NCI-H1694 (cell line): ENCODE data around the gene ANKRD44.
A peak's percentile ranks its signal among the peaks of the same experiment; 100 is the strongest.
"Not testable (repeated sequence)": the region's sequence is repeated elsewhere in the genome, so short reads cannot be mapped to it uniquely, and the experiment has no call there.

Source experiments
- DNase-seq: peaks from one replicate; lab custom pipeline; 2025; lab: John Stamatoyannopoulos, UW

The ANKRD44 gene

GRCh38 chr2:197310271-197310985 is at the start of gene ANKRD44:
Gene ANKRD44, minus strand, starts transcription at chr2:197310780. Its CDS starts 176 bp downstream, at chr2:197310604.
- DNase-seq: peak; percentile 62

GRCh38 chr2:197359859-197360258 is 49.3 kb upstream of the ANKRD44 start:
- DNase-seq: no peak

- no peak for DNase-seq
These were observed 48.4 kb upstream of the ANKRD44 start for GRCh38 chr2:197358931-197359330.

- DNase-seq: no peak
These were observed 47.4 kb upstream of the ANKRD44 start for GRCh38 chr2:197357986-197358385.

- DNase-seq: no peak
These were observed 45.6 kb upstream of the ANKRD44 start for GRCh38 chr2:197356136-197356535.

GRCh38 chr2:197354169-197354558 is 43.6 kb upstream of the ANKRD44 start:
- no peak for DNase-seq

GRCh38 chr2:197353393-197354168 is 43.0 kb upstream of the ANKRD44 start:
- no peak for DNase-seq

GRCh38 chr2:197349699-197350098 is 39.1 kb upstream of the ANKRD44 start:
- DNase-seq: no peak

GRCh38 chr2:197348721-197349360 is 38.3 kb upstream of the ANKRD44 start:
- DNase-seq: no peak

GRCh38 chr2:197345846-197346370 is 35.3 kb upstream of the ANKRD44 start:
- no peak for DNase-seq

- not testable (repeated sequence) for DNase-seq
These were observed 33.4 kb upstream of the ANKRD44 start for GRCh38 chr2:197343968-197344367.

GRCh38 chr2:197340591-197340990 is 30.0 kb upstream of the ANKRD44 start:
- DNase-seq: no peak

- DNase-seq: no peak
These were observed 29.1 kb upstream of the ANKRD44 start for GRCh38 chr2:197339496-197340220.

GRCh38 chr2:197339016-197339415 is 28.4 kb upstream of the ANKRD44 start:
- DNase-seq: no peak

GRCh38 chr2:197332641-197333040 is 22.1 kb upstream of the ANKRD44 start:
- no peak for DNase-seq

GRCh38 chr2:197328461-197328860 is 17.9 kb upstream of the ANKRD44 start:
- no peak for DNase-seq

- no peak for DNase-seq
These were observed 17.0 kb upstream of the ANKRD44 start for GRCh38 chr2:197327472-197328098.

GRCh38 chr2:197327073-197327471 is 16.5 kb upstream of the ANKRD44 start:
- no peak for DNase-seq

- no peak for DNase-seq
These were observed 14.2 kb upstream of the ANKRD44 start for GRCh38 chr2:197324801-197325200.

GRCh38 chr2:197322724-197323720 is 12.4 kb upstream of the ANKRD44 start:
- no peak for DNase-seq
